ENCODE results near the gene CCDC50.
A peak's percentile ranks its signal among the peaks of the same experiment; 100 is the strongest.

Gene CCDC50

GRCh38 chr3:191328962-191329653 lies at the start of gene CCDC50:
Gene CCDC50, plus strand, starts transcription at chr3:191329394. Its CDS starts 281 bp downstream, at chr3:191329675.
- peak; percentile 64 to 66 for DNase-seq

- DNase-seq = no peak
These were observed 49.1 kb upstream of the CCDC50 start for GRCh38 chr3:191280111-191280510.

- no peak for DNase-seq
These were observed 48.3 kb upstream of the CCDC50 start for GRCh38 chr3:191280882-191281281.

GRCh38 chr3:191282251-191283185 lies 46.7 kb upstream of the CCDC50 start:
- DNase-seq = no peak

GRCh38 chr3:191283400-191283799 lies 45.8 kb upstream of the CCDC50 start:
- DNase-seq = no peak

GRCh38 chr3:191290311-191291025 lies 38.7 kb upstream of the CCDC50 start:
- DNase-seq = peak in 1 of 2 donors; percentile 55

GRCh38 chr3:191292243-191293015 lies 36.8 kb upstream of the CCDC50 start:
- no peak for DNase-seq

GRCh38 chr3:191294291-191294690 lies 34.9 kb upstream of the CCDC50 start:
- no peak for DNase-seq

- DNase-seq = peak in 1 of 2 donors; percentile 42
These were observed 33.1 kb upstream of the CCDC50 start for GRCh38 chr3:191296041-191296541.

GRCh38 chr3:191298846-191299245 lies 30.3 kb upstream of the CCDC50 start:
- no peak for DNase-seq

GRCh38 chr3:191300422-191300821 lies 28.8 kb upstream of the CCDC50 start:
- no peak for DNase-seq

- DNase-seq = no peak
These were observed 28.2 kb upstream of the CCDC50 start for GRCh38 chr3:191301017-191301416.

GRCh38 chr3:191301782-191302411 lies 27.3 kb upstream of the CCDC50 start:
- DNase-seq = no peak

- DNase-seq = no peak
These were observed 26.7 kb upstream of the CCDC50 start for GRCh38 chr3:191302451-191302850.

GRCh38 chr3:191303596-191303995 lies 25.6 kb upstream of the CCDC50 start:
- no peak for DNase-seq

- no peak for DNase-seq
These were observed 22.8 kb upstream of the CCDC50 start for GRCh38 chr3:191306428-191306827.

- DNase-seq = no peak
These were observed 21.9 kb upstream of the CCDC50 start for GRCh38 chr3:191307341-191307740.

- DNase-seq = no peak
These were observed 15.9 kb upstream of the CCDC50 start for GRCh38 chr3:191313296-191313695.

GRCh38 chr3:191314109-191314728 lies 15.0 kb upstream of the CCDC50 start:
- no peak for DNase-seq

GRCh38 chr3:191316876-191317603 lies 12.2 kb upstream of the CCDC50 start:
- no peak for DNase-seq

- no peak for DNase-seq
These were observed 8.9 kb upstream of the CCDC50 start for GRCh38 chr3:191320316-191320715.

Measured in CD4-positive, alpha-beta T cell treated with Interferon alpha-2 for 1 hour (primary cell).